ENCODE results near the gene PTPRG. TPM values are rescaled to one million over a fixed set of nuclear protein-coding genes. Genes with fewer than 3 reads are reported as not detected.

PTPRG gene
- total RNA-seq, 1 donor from 2014 or later = 0.22 TPM

DNA sequence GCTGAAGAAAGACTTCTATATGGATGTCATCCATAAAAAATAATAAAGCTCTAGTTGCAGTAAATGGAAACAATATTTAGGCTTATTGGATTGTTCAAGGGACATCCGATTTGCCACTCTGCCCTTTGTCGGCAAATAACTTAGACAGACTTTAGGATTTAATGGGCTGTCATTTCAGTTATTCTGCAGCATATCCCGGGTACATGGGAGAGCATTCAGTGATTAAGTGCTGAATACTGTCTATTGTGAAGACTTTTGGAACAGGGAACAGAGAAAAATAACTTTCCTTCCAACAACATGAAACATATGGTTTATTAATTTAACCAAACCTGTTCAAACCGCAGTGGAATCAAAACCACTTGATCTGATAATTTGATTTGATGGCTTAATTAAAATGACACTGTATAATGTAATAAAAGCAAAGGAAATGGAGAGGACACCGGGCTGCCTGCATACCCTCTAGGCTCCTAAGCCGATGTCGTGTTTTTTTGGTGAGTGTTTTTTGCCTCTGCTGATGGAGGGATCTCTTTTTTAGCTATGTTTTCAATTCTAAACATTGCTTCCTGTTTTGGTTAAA lies 612.7 kb downstream of the PTPRG start:
- Mint-ChIP-seq H3K9me3 (peaks cover 3% of the 10 kb centered on the region), H3K4me3 (no peak overlapping the region), H3K4me1 (no peaks in the 10 kb centered on the region), H3K36me3 (ENCODE audit: low read depth) (no peaks in the 10 kb centered on the region), H3K27ac (no peak overlapping the region), H3K27me3 (peaks cover 3% of the 10 kb centered on the region)
- no peak for ATAC-seq (ENCODE audit: low read depth)
- TF ChIP-seq, protein P1, sequence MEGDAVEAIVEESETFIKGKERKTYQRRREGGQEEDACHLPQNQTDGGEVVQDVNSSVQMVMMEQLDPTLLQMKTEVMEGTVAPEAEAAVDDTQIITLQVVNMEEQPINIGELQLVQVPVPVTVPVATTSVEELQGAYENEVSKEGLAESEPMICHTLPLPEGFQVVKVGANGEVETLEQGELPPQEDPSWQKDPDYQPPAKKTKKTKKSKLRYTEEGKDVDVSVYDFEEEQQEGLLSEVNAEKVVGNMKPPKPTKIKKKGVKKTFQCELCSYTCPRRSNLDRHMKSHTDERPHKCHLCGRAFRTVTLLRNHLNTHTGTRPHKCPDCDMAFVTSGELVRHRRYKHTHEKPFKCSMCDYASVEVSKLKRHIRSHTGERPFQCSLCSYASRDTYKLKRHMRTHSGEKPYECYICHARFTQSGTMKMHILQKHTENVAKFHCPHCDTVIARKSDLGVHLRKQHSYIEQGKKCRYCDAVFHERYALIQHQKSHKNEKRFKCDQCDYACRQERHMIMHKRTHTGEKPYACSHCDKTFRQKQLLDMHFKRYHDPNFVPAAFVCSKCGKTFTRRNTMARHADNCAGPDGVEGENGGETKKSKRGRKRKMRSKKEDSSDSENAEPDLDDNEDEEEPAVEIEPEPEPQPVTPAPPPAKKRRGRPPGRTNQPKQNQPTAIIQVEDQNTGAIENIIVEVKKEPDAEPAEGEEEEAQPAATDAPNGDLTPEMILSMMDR (IDR thresholded peaks at IDR 0.05) = no peak
- DNase-seq = no peak
- ChIA-PET CTCF (no interaction called here), POLR2A (no interaction called here)
- intact Hi-C loops (cut with micrococcal nuclease) = no loop called here

DNA sequence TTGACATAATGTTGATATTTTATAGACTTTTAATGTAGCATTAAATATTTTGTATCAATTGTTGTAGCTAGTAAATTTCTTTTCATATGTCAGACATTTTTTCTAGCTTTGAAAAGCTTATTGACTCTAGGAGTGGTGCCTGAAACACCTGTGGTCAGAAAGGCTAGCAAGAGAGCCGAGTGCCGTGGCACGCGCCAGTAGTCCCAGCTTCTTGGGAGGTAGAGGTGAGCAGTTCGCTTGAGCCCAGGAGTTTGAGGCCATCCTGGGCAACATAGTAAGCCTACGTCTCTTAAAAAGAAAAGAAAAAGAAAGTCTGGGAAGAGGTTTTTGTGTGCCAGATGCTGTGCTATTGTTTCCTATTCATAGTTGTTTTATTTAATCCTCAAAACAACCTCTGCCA lies 613.8 kb downstream of the PTPRG start:
- POLR2A ChIA-PET = no interaction called here
- DNase-seq (no peak), ATAC-seq (ENCODE audit: low read depth) (no peak)
- no peak overlapping the region for H3K4me3 Mint-ChIP-seq
- peaks cover 3% of the 10 kb centered on the region for H3K27me3 Mint-ChIP-seq
- H3K36me3 Mint-ChIP-seq (ENCODE audit: low read depth) = no peaks in the 10 kb centered on the region
- intact Hi-C loops (cut with micrococcal nuclease) = no loop called here
- H3K4me1 Mint-ChIP-seq = no peaks in the 10 kb centered on the region
- CTCF ChIA-PET = no interaction called here
- TF ChIP-seq, protein P1 (IDR thresholded peaks at IDR 0.05) = no peak
- peaks cover 3% of the 10 kb centered on the region for H3K9me3 Mint-ChIP-seq
- no peak overlapping the region for H3K27ac Mint-ChIP-seq

DNA sequence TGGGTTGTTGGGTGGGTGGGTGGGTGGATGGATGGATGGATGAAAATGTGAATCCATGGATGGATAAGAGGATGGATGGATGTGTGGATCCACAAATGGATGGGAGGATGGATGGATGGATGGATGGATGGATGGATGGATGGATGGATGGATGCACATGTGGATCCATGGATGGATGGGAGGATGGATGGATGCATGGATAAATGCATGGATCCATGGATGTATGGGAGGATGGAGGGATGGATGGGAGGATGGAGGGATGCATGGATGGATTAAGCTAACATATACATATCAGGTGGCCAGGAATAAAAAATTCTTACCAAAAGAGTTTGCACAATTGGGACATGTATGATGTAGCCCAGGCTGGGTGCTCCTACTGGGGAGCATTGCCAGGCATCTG lies 616.7 kb downstream of the PTPRG start:
- intact Hi-C loops (cut with micrococcal nuclease) = no loop called here
- H3K36me3 Mint-ChIP-seq (ENCODE audit: low read depth) = no peaks in the 10 kb centered on the region
- H3K27me3 Mint-ChIP-seq = peaks cover 3% of the 10 kb centered on the region
- H3K4me3 Mint-ChIP-seq = no peak overlapping the region
- DNase-seq = no peak
- no peaks in the 10 kb centered on the region for H3K9me3 Mint-ChIP-seq
- POLR2A ChIA-PET = no interaction called here
- no peaks in the 10 kb centered on the region for H3K4me1 Mint-ChIP-seq
- H3K27ac Mint-ChIP-seq = no peak overlapping the region
- TF ChIP-seq, protein P1 (IDR thresholded peaks at IDR 0.05) = no peak
- no peak for ATAC-seq (ENCODE audit: low read depth)
- CTCF ChIA-PET = no interaction called here

DNA sequence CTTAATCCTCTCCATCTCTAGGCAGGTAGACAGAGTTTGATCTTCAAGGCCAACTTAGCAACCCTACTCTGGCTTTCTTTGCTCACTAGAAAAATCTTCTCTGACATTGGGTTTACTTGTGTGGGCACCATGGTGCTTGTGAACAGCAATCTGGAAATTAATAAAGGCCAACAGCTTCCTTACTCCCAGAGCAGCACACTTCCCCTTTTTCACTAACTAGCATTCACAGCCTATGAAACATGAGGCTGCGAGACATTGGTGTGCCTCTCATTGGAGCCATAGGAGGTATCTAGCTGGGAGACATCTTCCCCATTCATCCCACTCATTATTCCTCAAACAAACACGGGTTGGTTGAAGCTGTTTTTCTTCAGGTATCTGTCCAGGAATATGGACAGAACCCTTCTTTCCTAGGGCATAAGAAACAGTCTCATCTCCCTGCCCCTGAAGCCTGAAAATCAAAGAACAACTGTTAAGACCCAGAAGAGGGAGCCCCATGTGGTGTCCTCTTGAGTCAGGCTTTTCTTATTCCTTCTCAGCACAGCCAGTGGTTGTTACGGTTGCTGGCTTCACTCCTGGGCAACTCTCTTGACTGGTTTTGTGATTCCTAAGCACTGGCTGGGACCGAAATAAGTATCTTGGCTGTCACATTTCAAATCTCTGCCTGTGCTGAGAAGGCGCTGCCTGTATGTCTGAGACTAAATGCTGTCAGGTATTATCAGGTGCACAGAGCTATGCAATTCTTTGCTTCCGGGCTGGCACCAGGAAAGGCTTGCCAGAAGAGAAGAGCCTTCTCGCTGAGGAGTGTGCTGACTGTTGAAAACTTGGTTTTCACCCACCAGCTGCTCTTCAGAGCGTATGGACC lies 617.6 kb downstream of the PTPRG start:
- H3K27ac Mint-ChIP-seq = no peak overlapping the region
- CTCF ChIA-PET = no interaction called here

DNA sequence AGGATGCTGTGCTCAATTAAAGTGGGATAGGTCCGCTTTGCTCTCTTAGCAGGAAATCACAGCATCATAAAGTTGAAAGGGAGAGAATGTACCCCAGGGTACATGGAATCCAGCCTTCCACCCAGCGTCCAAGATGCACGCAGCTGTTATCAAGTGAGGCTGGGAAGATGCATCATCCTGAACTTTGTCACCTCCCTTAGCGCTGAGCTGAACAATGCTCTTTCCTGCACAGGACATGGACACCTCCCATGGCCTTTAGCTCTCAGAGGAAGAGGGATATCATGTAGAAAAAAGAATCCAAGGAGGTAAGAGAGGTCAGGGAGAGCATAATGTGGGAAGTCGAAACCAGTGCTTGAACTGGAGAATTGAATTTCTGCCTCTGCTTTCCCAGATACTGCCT lies 619.1 kb downstream of the PTPRG start:
- Mint-ChIP-seq H3K4me1 (no peaks in the 10 kb centered on the region), H3K27me3 (peaks cover 3% of the 10 kb centered on the region), H3K4me3 (no peak overlapping the region), H3K36me3 (ENCODE audit: low read depth) (no peaks in the 10 kb centered on the region), H3K9me3 (no peaks in the 10 kb centered on the region), H3K27ac (no peak overlapping the region)
- TF ChIP-seq, protein P1 (IDR thresholded peaks at IDR 0.05) = no peak
- POLR2A ChIA-PET = no interaction called here
- CTCF ChIA-PET = no interaction called here
- ATAC-seq (ENCODE audit: low read depth) (no peak), DNase-seq (no peak)
- intact Hi-C loops (cut with micrococcal nuclease) = no loop called here

More for the DNA sequence above, 617.6 kb downstream of the PTPRG start:
- DNase-seq (no peak), ATAC-seq (ENCODE audit: low read depth) (no peak)
- Mint-ChIP-seq H3K9me3 (no peaks in the 10 kb centered on the region), H3K4me1 (no peaks in the 10 kb centered on the region), H3K36me3 (ENCODE audit: low read depth) (no peaks in the 10 kb centered on the region), H3K27me3 (peaks cover 3% of the 10 kb centered on the region), H3K4me3 (no peak overlapping the region)
- TF ChIP-seq, protein P1 (IDR thresholded peaks at IDR 0.05) = no peak
- POLR2A ChIA-PET = no interaction called here
- intact Hi-C loops (cut with micrococcal nuclease) = no loop called here

All from activated B cell treated with CpG ODN at 0.5 μM for 24 hours (primary cell).